Kidney epithelial cell (primary cell): Measurements from ENCODE around the gene CALN1. TPM values are rescaled to one million over a fixed set of nuclear protein-coding genes. Genes with fewer than 3 reads are reported as not detected.

Experiments used
- DNase-seq: peaks from one replicate; pipeline ENCODE4 v3.0.0-alpha.2; 2010; ENCODE audit warnings: low read depth
- H3K27me3 ChIP-seq: 2 replicates; pipeline ENCODE4 v1.6.0; 2011; ENCODE audit warnings: low read length; ENCODE audit not compliant: control insufficient read depth, insufficient read depth
- H3K36me3 ChIP-seq: 2 replicates; pipeline ENCODE4 v1.5.1; 2011; ENCODE audit warnings: low read length; ENCODE audit not compliant: control insufficient read depth, insufficient read depth
- H3K4me3 ChIP-seq: 2 replicates; pipeline ENCODE4 v1.5.1; 2011; ENCODE audit warnings: low read depth, mild to moderate bottlenecking, control low read depth, low read length
- total RNA-seq: library from RNA; depleted of rRNA; stranded (reverse); fragments of >200 nt; gene quantifications from 2 replicates; pipeline ENCODE4 v1.2.3, GENCODE V29; 2015
- TF ChIP-seq, protein P1 (sequence below): IDR thresholded peaks from 2 replicates; pipeline ENCODE4 v1.5.1; 2011; ENCODE audit warnings: mild to moderate bottlenecking, moderate library complexity, low read length, control low read depth, inconsistent platforms; ENCODE audit not compliant: insufficient read depth, poor library complexity, severe bottlenecking

The CALN1 gene
- total RNA-seq, 1 donor from 2014 or later: not detected

- H3K36me3 ChIP-seq: no peaks in the 10 kb centered on the region
Measured at GRCh38 chr7:72254455-72254854, 157.7 kb downstream of the CALN1 start.

DNA sequence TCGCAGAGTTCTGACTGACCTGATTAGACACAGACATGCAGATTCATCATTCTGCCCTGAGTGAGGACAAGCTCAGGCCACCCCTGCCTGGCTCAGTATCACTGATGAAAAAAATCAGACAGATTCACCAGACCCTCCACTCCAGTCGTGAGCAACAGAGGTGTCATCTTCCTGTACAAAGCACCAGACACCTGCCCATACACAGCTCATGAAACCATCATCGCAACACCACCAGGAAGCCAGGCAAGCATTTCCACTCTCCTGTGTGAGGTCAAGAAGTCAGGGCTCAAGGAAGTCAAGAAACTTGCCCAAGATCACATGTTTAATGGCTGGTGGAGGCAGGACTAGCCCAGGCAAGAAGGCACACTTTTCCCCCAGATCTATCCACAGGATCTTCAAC is 163.0 kb downstream of the CALN1 start:
- Histone ChIP-seq H3K36me3 (no peaks in the 10 kb centered on the region), H3K27me3 (no peaks in the 10 kb centered on the region), H3K4me3 (no peak overlapping the region)
- TF ChIP-seq, protein P1, sequence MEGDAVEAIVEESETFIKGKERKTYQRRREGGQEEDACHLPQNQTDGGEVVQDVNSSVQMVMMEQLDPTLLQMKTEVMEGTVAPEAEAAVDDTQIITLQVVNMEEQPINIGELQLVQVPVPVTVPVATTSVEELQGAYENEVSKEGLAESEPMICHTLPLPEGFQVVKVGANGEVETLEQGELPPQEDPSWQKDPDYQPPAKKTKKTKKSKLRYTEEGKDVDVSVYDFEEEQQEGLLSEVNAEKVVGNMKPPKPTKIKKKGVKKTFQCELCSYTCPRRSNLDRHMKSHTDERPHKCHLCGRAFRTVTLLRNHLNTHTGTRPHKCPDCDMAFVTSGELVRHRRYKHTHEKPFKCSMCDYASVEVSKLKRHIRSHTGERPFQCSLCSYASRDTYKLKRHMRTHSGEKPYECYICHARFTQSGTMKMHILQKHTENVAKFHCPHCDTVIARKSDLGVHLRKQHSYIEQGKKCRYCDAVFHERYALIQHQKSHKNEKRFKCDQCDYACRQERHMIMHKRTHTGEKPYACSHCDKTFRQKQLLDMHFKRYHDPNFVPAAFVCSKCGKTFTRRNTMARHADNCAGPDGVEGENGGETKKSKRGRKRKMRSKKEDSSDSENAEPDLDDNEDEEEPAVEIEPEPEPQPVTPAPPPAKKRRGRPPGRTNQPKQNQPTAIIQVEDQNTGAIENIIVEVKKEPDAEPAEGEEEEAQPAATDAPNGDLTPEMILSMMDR: no peak
- DNase-seq: no peak

More at GRCh38 chr7:72254455-72254854, 157.7 kb downstream of the CALN1 start:
- TF ChIP-seq, protein P1: no peak
- no peaks in the 10 kb centered on the region for H3K27me3 ChIP-seq
- no peak overlapping the region for H3K4me3 ChIP-seq
- no peak for DNase-seq

DNA sequence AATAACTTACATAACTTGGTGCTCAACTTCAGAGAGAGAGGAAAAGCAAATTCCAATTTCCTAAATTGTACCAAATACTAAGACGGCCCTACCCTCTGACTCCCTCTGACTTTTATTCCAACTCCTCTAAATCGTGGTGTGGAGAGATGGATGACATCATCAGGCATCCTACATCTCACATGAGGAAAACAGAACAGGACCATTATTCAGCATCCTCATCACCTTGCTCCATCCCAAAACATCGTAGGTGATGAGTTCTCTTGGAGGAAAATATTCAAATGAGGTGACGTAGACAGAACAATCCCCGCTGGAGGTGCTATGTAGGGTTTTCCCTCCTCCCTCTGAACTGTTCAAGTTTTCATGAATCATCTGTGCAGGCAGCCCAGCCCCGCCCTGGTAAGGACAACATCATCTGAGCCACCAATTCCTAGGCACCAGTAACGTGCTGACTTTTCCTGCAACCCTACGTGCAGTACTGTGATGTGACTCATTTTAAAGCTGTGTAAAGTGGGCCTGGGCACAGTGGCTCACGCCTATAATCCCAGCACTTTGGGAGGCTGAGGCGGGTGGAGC is 167.2 kb downstream of the CALN1 start:
- DNase-seq: no peak
- Histone ChIP-seq H3K4me3 (no peak overlapping the region), H3K27me3 (no peaks in the 10 kb centered on the region), H3K36me3 (no peaks in the 10 kb centered on the region)
- TF ChIP-seq, protein P1: no peak

DNA sequence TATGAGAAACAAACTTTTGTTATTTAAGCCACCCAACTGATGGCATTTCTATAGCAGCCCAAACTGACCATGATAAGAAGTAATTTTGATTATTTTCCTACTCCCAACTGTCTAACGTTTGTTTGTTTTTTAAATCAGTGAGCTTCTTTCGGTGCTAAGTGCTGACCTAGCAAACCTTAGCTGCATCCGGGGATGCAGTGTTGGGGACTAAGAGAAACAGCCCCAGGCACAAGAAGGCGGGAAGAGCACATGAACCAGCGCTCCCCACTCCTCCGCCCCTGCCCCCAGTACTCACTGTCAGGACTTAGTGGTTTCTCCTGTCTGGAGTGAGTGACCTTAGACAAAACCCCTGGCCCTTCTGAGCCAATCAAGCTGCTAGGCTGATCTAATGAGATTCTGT is 168.8 kb downstream of the CALN1 start:
- Histone ChIP-seq H3K27me3 (no peaks in the 10 kb centered on the region), H3K36me3 (no peaks in the 10 kb centered on the region), H3K4me3 (no peak overlapping the region)
- DNase-seq: no peak
- TF ChIP-seq, protein P1: no peak

- H3K4me3 ChIP-seq: no peak overlapping the region
- TF ChIP-seq, protein P1: no peak
- no peaks in the 10 kb centered on the region for H3K36me3 ChIP-seq
- no peak for DNase-seq
- no peaks in the 10 kb centered on the region for H3K27me3 ChIP-seq
Measured at GRCh38 chr7:72235351-72235750, 176.8 kb downstream of the CALN1 start.

DNA sequence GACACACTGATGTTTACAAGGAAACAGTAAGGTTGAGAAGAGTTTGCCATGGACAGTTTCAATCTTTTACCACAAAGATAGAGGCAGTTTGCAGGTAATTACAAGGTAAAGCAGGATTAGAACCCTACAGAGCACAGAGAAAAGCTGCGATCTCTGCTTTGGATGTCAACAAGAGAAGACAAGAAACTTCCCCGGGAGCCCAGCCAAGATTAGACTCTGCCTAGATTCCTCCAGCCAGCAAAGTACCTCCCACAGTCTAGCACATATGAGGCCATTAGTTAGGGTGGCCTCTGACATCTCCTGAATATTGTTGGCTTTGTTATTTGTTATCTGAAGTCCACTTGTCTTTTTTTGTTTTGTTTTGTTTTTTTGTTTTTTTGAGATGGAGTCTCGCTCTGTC is 178.1 kb downstream of the CALN1 start:
- no peak for DNase-seq
- TF ChIP-seq, protein P1: no peak
- no peaks in the 10 kb centered on the region for H3K27me3 ChIP-seq

More for the DNA sequence above, 178.1 kb downstream of the CALN1 start:
- H3K4me3 ChIP-seq: no peak overlapping the region
- H3K36me3 ChIP-seq: no peaks in the 10 kb centered on the region
